CD4-positive, alpha-beta T cell (primary cell): ENCODE data around the gene COL24A1. TPM values are rescaled to one million over a fixed set of nuclear protein-coding genes. Genes with fewer than 3 reads are reported as not detected.
"Not testable (repeated sequence)": the region's sequence is repeated elsewhere in the genome, so short reads cannot be mapped to it uniquely, and the experiment has no call there.

Experiments
- ATAC-seq: fragments of 200-7000 bp; cut with Tn5 transposase; one replicate; pipeline ENCODE4 v1.10.0; 2022; ENCODE audit warnings: mild to moderate bottlenecking; ENCODE audit not compliant: poor library complexity
- CTCF ChIA-PET: fragments of 350-600 bp; sonication (Branson Sonifier 250); formaldehyde crosslinking; loops from one replicate; lab custom pipeline; 2021; ENCODE audit warnings: antibody characterized with exemption, inconsistent platforms; lab: Charles Lee
- POLR2A ChIA-PET: fragments of 350-600 bp; sonication (Branson Sonifier 250); formaldehyde crosslinking; loops from one replicate; lab custom pipeline; 2021; ENCODE audit warnings: antibody characterized with exemption, inconsistent platforms; lab: Charles Lee
- DNase-seq, 14 experiments: peaks; one replicate each; pipeline ENCODE4 v3.0.0-alpha.2; 2013 to 2020; ENCODE audit warnings: mixed read lengths in 2 of 14
- H3K27ac ChIP-seq, 2 donors: one replicate each; pipeline versions ENCODE4 v1.5.1 to v1.7.0; 2013; ENCODE audit warnings: low read length in 2 of 2, low read depth in 1 of 2, mild to moderate bottlenecking in 1 of 2
- H3K27me3 ChIP-seq, 2 experiments: 1 replicate in 1 of 2; 2 replicates in 1 of 2; pipeline versions ENCODE4 v1.6.1 to v1.7.0; 2013; ENCODE audit warnings: low read length in 2 of 2, control low read depth in 1 of 2, mild to moderate bottlenecking in 1 of 2, moderate library complexity in 1 of 2; ENCODE audit not compliant: insufficient read depth in 2 of 2, control insufficient read depth in 1 of 2
- H3K36me3 ChIP-seq: one replicate; pipeline ENCODE4 v1.6.1; 2013; ENCODE audit warnings: low read length, control low read depth; ENCODE audit not compliant: insufficient read depth
- H3K4me1 ChIP-seq: one replicate; pipeline ENCODE4 v1.6.1; 2013; ENCODE audit warnings: low read length, control low read depth; ENCODE audit not compliant: insufficient read depth
- H3K4me3 ChIP-seq: one replicate; pipeline ENCODE4 v1.5.1; 2013; ENCODE audit warnings: mild to moderate bottlenecking, low read length, moderate library complexity
- H3K9me3 ChIP-seq, 2 experiments: 1 replicate in 1 of 2; 2 replicates in 1 of 2; pipeline versions ENCODE4 v1.6.1 to v1.7.0; 2013; ENCODE audit warnings: low read length in 2 of 2, mild to moderate bottlenecking in 2 of 2, control low read depth in 1 of 2, moderate library complexity in 1 of 2; ENCODE audit not compliant: control insufficient read depth in 1 of 2, insufficient read depth in 1 of 2
- H3K27ac Mint-ChIP-seq: one replicate; pipeline ENCODE4 v1.8.0; 2020; ENCODE audit warnings: mixed read lengths
- H3K27me3 Mint-ChIP-seq: one replicate; pipeline ENCODE4 v1.8.0; 2021; ENCODE audit warnings: mixed read lengths
- H3K36me3 Mint-ChIP-seq: one replicate; pipeline ENCODE4 v1.8.0; 2021; ENCODE audit warnings: low read depth, mixed read lengths
- H3K4me1 Mint-ChIP-seq: one replicate; pipeline ENCODE4 v1.8.0; 2021; ENCODE audit warnings: low read depth, mixed read lengths
- H3K4me3 Mint-ChIP-seq: one replicate; pipeline ENCODE4 v1.8.0; 2020; ENCODE audit warnings: mild to moderate bottlenecking, mixed read lengths
- H3K9me3 Mint-ChIP-seq: one replicate; pipeline ENCODE4 v1.8.0; 2020; ENCODE audit warnings: mixed read lengths
- intact Hi-C, 2 experiments: fragments of 100-400 bp; cut with DNase I in 1 of 2; cut with micrococcal nuclease in 1 of 2; formaldehyde crosslinking; loops; one replicate each; pipeline versions ENCODE4 v1.15.1 to v1.9.0; 2023 to 2025; cut with DNase I, micrococcal nuclease
- total RNA-seq, 174 experiments: library from RNA in 2 of 174; stranded (reverse) in 2 of 174; gene quantifications; one replicate each; pipeline ENCODE4 v1.2.3 and lab custom pipeline; 2021 to 2026
- TF ChIP-seq, protein P1 (sequence below): fragments of 200-600 bp; IDR thresholded peaks from one replicate; pipeline ENCODE4 v1.8.0; 2022; ENCODE audit warnings: antibody characterized with exemption, mild to moderate bottlenecking

The COL24A1 gene
- total RNA-seq, 2 experiments from 2014 or later, result 0.25 TPM; not detected in 1

DNA sequence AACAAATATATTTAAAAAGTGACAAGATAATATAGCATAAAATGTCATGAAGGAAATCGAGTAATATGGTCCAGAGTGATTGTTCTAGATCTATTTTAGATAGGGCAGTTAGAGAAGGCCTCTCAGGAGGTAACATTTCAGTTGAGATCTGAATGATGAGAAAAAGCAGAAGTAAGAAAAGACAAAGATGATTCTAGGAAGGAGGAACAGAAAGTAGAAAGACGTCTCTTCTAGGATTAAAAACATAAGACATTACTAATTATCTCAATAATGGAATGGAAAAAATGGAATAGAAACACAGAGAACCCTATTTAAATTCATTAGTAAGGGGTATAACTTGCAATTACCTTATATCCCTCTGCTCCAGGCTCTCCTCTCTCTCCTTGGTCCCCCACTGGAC is 318.3 kb downstream of the COL24A1 start:
- Mint-ChIP-seq H3K9me3 (no peaks in the 10 kb centered on the region), H3K4me1 (no peaks in the 10 kb centered on the region), H3K27ac (no peak overlapping the region), H3K4me3 (no peak overlapping the region), H3K36me3 (no peaks in the 10 kb centered on the region), H3K27me3 (no peaks in the 10 kb centered on the region)
- ChIA-PET POLR2A (no interaction called here), CTCF (no interaction called here)
- DNase-seq (no peak), ATAC-seq (no peak)
- H3K27me3 ChIP-seq, result no peaks in the 10 kb centered on the region
- no peaks in the 10 kb centered on the region for H3K4me1 ChIP-seq
- no peak overlapping the region for H3K4me3 ChIP-seq
- no peak overlapping the region for H3K27ac ChIP-seq
- H3K9me3 ChIP-seq, result no peaks in the 10 kb centered on the region
- H3K36me3 ChIP-seq, result no peaks in the 10 kb centered on the region
- TF ChIP-seq, protein P1, sequence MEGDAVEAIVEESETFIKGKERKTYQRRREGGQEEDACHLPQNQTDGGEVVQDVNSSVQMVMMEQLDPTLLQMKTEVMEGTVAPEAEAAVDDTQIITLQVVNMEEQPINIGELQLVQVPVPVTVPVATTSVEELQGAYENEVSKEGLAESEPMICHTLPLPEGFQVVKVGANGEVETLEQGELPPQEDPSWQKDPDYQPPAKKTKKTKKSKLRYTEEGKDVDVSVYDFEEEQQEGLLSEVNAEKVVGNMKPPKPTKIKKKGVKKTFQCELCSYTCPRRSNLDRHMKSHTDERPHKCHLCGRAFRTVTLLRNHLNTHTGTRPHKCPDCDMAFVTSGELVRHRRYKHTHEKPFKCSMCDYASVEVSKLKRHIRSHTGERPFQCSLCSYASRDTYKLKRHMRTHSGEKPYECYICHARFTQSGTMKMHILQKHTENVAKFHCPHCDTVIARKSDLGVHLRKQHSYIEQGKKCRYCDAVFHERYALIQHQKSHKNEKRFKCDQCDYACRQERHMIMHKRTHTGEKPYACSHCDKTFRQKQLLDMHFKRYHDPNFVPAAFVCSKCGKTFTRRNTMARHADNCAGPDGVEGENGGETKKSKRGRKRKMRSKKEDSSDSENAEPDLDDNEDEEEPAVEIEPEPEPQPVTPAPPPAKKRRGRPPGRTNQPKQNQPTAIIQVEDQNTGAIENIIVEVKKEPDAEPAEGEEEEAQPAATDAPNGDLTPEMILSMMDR, result no peak
- intact Hi-C loops, result no loop called here

DNA sequence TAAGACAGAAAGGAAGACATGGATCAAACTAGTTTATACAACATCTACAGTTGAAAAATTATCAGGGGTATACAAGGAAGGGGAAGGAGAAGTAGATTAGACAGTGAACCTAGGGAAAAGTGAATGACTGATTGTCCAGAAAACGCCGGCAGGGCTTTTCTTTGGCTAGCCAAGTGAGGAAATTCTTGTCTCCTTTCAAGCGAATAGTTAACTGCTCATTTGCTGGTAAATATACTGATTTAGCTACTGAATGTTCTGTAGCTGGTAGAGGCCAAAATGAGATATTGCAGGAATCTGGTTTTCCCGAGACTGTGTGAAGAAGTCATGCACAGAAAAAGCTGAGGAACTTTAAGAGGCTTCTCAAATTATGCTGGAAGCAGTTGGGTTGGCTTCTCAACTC is 319.8 kb downstream of the COL24A1 start:
- POLR2A ChIA-PET, result no interaction called here
- ATAC-seq (no peak), DNase-seq (no peak)
- CTCF ChIA-PET, result no interaction called here
- H3K9me3 ChIP-seq, result no peaks in the 10 kb centered on the region
- no peak overlapping the region for H3K27ac Mint-ChIP-seq
- H3K36me3 ChIP-seq, result no peaks in the 10 kb centered on the region
- no peaks in the 10 kb centered on the region for H3K27me3 ChIP-seq
- H3K4me3 Mint-ChIP-seq, result no peak overlapping the region
- no peak overlapping the region for H3K4me3 ChIP-seq
- intact Hi-C loops, result no loop called here
- H3K4me1 Mint-ChIP-seq, result no peaks in the 10 kb centered on the region
- H3K27me3 Mint-ChIP-seq, result no peaks in the 10 kb centered on the region
- no peak overlapping the region for H3K27ac ChIP-seq
- H3K4me1 ChIP-seq, result no peaks in the 10 kb centered on the region
- H3K36me3 Mint-ChIP-seq, result no peaks in the 10 kb centered on the region
- TF ChIP-seq, protein P1, result no peak
- H3K9me3 Mint-ChIP-seq, result no peaks in the 10 kb centered on the region

DNA sequence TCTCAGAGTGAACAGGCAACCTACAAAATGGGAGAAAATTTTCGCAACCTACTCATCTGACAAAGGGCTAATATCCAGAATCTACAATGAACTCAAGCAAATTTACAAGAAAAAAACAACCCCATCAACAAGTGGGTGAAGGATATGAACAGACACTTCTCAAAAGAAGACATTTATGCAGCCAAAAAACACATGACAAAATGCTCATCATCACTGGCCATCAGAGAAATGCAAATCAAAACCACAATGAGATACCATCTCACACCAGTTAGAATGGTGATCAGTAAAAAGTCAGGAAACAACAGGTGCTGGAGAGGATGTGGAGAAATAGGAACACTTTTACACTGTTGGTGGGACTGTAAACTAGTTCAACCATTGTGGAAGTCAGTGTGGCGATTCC is 323.4 kb downstream of the COL24A1 start:
- H3K27me3 Mint-ChIP-seq, CTCF ChIA-PET, H3K36me3 Mint-ChIP-seq, POLR2A ChIA-PET, H3K4me1 ChIP-seq, DNase-seq, H3K4me1 Mint-ChIP-seq, H3K9me3 ChIP-seq, H3K27ac Mint-ChIP-seq, H3K36me3 ChIP-seq, ATAC-seq, H3K9me3 Mint-ChIP-seq, H3K4me3 ChIP-seq, H3K4me3 Mint-ChIP-seq, intact Hi-C loops, H3K27ac ChIP-seq, H3K27me3 ChIP-seq: not testable (repeated sequence)

DNA sequence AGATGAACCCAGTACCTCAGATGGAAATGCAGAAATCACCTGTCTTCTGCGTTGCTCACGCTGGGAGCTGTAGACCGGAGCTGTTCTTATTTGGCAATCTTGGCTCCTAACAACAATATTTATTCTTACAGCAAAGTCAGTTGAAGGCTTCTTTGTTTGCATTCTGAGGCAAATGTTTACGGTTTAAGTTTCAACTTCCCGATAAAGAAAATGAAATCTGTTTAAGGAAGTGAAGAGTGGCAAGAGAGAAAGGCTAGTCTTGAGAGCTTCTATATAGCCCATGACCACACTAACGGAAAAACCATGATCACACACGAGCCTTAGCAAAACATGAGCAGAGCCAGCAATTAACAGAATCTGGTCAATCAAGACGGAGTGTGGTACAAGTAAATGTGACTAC is 325.7 kb downstream of the COL24A1 start:
- TF ChIP-seq, protein P1, result no peak
- CTCF ChIA-PET, result no interaction called here
- DNase-seq (no peak), ATAC-seq (no peak)
- no peaks in the 10 kb centered on the region for H3K9me3 Mint-ChIP-seq
- intact Hi-C loops, result no loop called here
- H3K27me3 ChIP-seq, result no peaks in the 10 kb centered on the region
- H3K4me1 ChIP-seq, result no peaks in the 10 kb centered on the region
- H3K4me3 ChIP-seq, result no peak overlapping the region
- H3K4me3 Mint-ChIP-seq, result no peak overlapping the region
- no peaks in the 10 kb centered on the region for H3K4me1 Mint-ChIP-seq
- H3K36me3 Mint-ChIP-seq, result no peaks in the 10 kb centered on the region
- H3K9me3 ChIP-seq, result no peaks in the 10 kb centered on the region
- H3K27ac Mint-ChIP-seq, result no peak overlapping the region
- POLR2A ChIA-PET, result no interaction called here
- H3K27me3 Mint-ChIP-seq, result no peaks in the 10 kb centered on the region
- H3K36me3 ChIP-seq, result no peaks in the 10 kb centered on the region
- H3K27ac ChIP-seq, result no peak overlapping the region
